Measurements from ENCODE around the gene TXNRD2.

Gene TXNRD2

GRCh38 chr22:19965771-19966709 lies 24.4 kb upstream of the TXNRD2 start:
- DNase-seq = no peak

- DNase-seq = no peak
These were observed 23.2 kb upstream of the TXNRD2 start for GRCh38 chr22:19964701-19965386.

- DNase-seq = no peak
These were observed 22.4 kb upstream of the TXNRD2 start for GRCh38 chr22:19963863-19964642.

GRCh38 chr22:19962909-19963806 lies 21.5 kb upstream of the TXNRD2 start:
- DNase-seq = no peak

- no peak for DNase-seq
These were observed 20.8 kb upstream of the TXNRD2 start for GRCh38 chr22:19962246-19962908.

- DNase-seq = no peak
These were observed 20.2 kb upstream of the TXNRD2 start for GRCh38 chr22:19961868-19962245.

GRCh38 chr22:19961201-19961580 lies 19.6 kb upstream of the TXNRD2 start:
- no peak for DNase-seq

GRCh38 chr22:19960491-19961200 lies 19.0 kb upstream of the TXNRD2 start:
- DNase-seq = no peak

- DNase-seq = no peak
These were observed 18.2 kb upstream of the TXNRD2 start for GRCh38 chr22:19959587-19960490.

GRCh38 chr22:19959043-19959586 lies 17.5 kb upstream of the TXNRD2 start:
- no peak for DNase-seq

- DNase-seq = no peak
These were observed 16.7 kb upstream of the TXNRD2 start for GRCh38 chr22:19958083-19959042.

GRCh38 chr22:19957445-19957844 lies 15.8 kb upstream of the TXNRD2 start:
- DNase-seq = no peak

GRCh38 chr22:19955241-19956128 lies 13.9 kb upstream of the TXNRD2 start:
- no peak for DNase-seq

GRCh38 chr22:19951346-19951745 lies 9.7 kb upstream of the TXNRD2 start:
- no peak for DNase-seq

GRCh38 chr22:19948057-19948760 lies 6.6 kb upstream of the TXNRD2 start:
- no peak for DNase-seq
